Rectal smooth muscle tissue (tissue), 1 donor: Measurements from ENCODE around the gene HORMAD2.

ENCODE experiments used
- H3K27ac ChIP-seq: one replicate; pipeline ENCODE4 v1.7.0; 2013; ENCODE audit warnings: low read depth, low read length, inconsistent platforms
- H3K27me3 ChIP-seq: one replicate; pipeline ENCODE4 v1.7.0; 2013; ENCODE audit warnings: low read length; ENCODE audit not compliant: control insufficient read depth, insufficient read depth
- H3K36me3 ChIP-seq: one replicate; pipeline ENCODE4 v1.7.0; 2013; ENCODE audit warnings: low read length; ENCODE audit not compliant: control insufficient read depth, insufficient read depth
- H3K4me1 ChIP-seq: one replicate; pipeline ENCODE4 v1.7.0; 2013; ENCODE audit warnings: low read length; ENCODE audit not compliant: control insufficient read depth, insufficient read depth
- H3K4me3 ChIP-seq: one replicate; pipeline ENCODE4 v1.7.0; 2013; ENCODE audit warnings: low read length
- H3K9ac ChIP-seq: one replicate; pipeline ENCODE4 v1.7.0; 2013; ENCODE audit warnings: low read length

HORMAD2 gene

GRCh38 chr22:30159561-30160353 lies 79.5 kb downstream of the HORMAD2 start:
- Histone ChIP-seq H3K9ac (no peak overlapping the region), H3K27ac (no peak overlapping the region), H3K4me3 (no peak overlapping the region), H3K4me1 (no peaks in the 10 kb centered on the region), H3K36me3 (no peaks in the 10 kb centered on the region), H3K27me3 (no peaks in the 10 kb centered on the region)

GRCh38 chr22:30161051-30161469 lies 80.8 kb downstream of the HORMAD2 start:
- no peaks in the 10 kb centered on the region for H3K36me3 ChIP-seq

GRCh38 chr22:30167296-30167695 lies 87.0 kb downstream of the HORMAD2 start:
- Histone ChIP-seq H3K4me1 (no peaks in the 10 kb centered on the region), H3K36me3 (no peaks in the 10 kb centered on the region), H3K9ac (no peak overlapping the region), H3K27me3 (no peaks in the 10 kb centered on the region), H3K4me3 (no peak overlapping the region), H3K27ac (no peak overlapping the region)

More at GRCh38 chr22:30161051-30161469, 80.8 kb downstream of the HORMAD2 start:
- no peak overlapping the region for H3K9ac ChIP-seq
- no peaks in the 10 kb centered on the region for H3K27me3 ChIP-seq
- no peak overlapping the region for H3K4me3 ChIP-seq
- no peak overlapping the region for H3K27ac ChIP-seq
- H3K4me1 ChIP-seq: no peaks in the 10 kb centered on the region

GRCh38 chr22:30167734-30168133 lies 87.5 kb downstream of the HORMAD2 start:
- H3K27me3 ChIP-seq: no peaks in the 10 kb centered on the region
- H3K27ac ChIP-seq: no peak overlapping the region
- H3K4me3 ChIP-seq: no peak overlapping the region
- H3K4me1 ChIP-seq: no peaks in the 10 kb centered on the region
- H3K9ac ChIP-seq: no peak overlapping the region
- no peaks in the 10 kb centered on the region for H3K36me3 ChIP-seq

GRCh38 chr22:30169002-30169401 lies 88.7 kb downstream of the HORMAD2 start:
- H3K27me3 ChIP-seq: no peaks in the 10 kb centered on the region

GRCh38 chr22:30170129-30170528 lies 89.9 kb downstream of the HORMAD2 start:
- H3K9ac ChIP-seq: no peak overlapping the region
- H3K27ac ChIP-seq: no peak overlapping the region
- no peak overlapping the region for H3K4me3 ChIP-seq
- no peaks in the 10 kb centered on the region for H3K27me3 ChIP-seq
- H3K36me3 ChIP-seq: no peaks in the 10 kb centered on the region
- no peaks in the 10 kb centered on the region for H3K4me1 ChIP-seq

More at GRCh38 chr22:30169002-30169401, 88.7 kb downstream of the HORMAD2 start:
- no peaks in the 10 kb centered on the region for H3K4me1 ChIP-seq
- no peak overlapping the region for H3K9ac ChIP-seq
- no peak overlapping the region for H3K27ac ChIP-seq
- H3K36me3 ChIP-seq: no peaks in the 10 kb centered on the region
- H3K4me3 ChIP-seq: no peak overlapping the region

- Histone ChIP-seq H3K4me3 (no peak overlapping the region), H3K4me1 (no peaks in the 10 kb centered on the region), H3K27me3 (no peaks in the 10 kb centered on the region), H3K27ac (no peak overlapping the region), H3K9ac (no peak overlapping the region), H3K36me3 (no peaks in the 10 kb centered on the region)
Observed at GRCh38 chr22:30171008-30171407, 90.7 kb downstream of the HORMAD2 start.

GRCh38 chr22:30175690-30176288 lies 95.5 kb downstream of the HORMAD2 start:
- no peak overlapping the region for H3K4me3 ChIP-seq
- no peaks in the 10 kb centered on the region for H3K4me1 ChIP-seq
- H3K27me3 ChIP-seq: no peaks in the 10 kb centered on the region
- no peak overlapping the region for H3K9ac ChIP-seq
- no peak overlapping the region for H3K27ac ChIP-seq
- H3K36me3 ChIP-seq: no peaks in the 10 kb centered on the region

- Histone ChIP-seq H3K27me3 (no peaks in the 10 kb centered on the region), H3K9ac (no peak overlapping the region), H3K27ac (no peak overlapping the region), H3K36me3 (no peaks in the 10 kb centered on the region), H3K4me3 (no peak overlapping the region), H3K4me1 (no peaks in the 10 kb centered on the region)
Observed at GRCh38 chr22:30176431-30176830, 96.2 kb downstream of the HORMAD2 start.

GRCh38 chr22:30178181-30179126 lies 98.2 kb downstream of the HORMAD2 start:
- H3K27ac ChIP-seq: no peak overlapping the region

GRCh38 chr22:30180616-30181015 lies 100.4 kb downstream of the HORMAD2 start:
- Histone ChIP-seq H3K4me1 (no peaks in the 10 kb centered on the region), H3K27ac (no peak overlapping the region), H3K27me3 (no peaks in the 10 kb centered on the region), H3K4me3 (no peak overlapping the region), H3K36me3 (no peaks in the 10 kb centered on the region), H3K9ac (no peak overlapping the region)

More at GRCh38 chr22:30178181-30179126, 98.2 kb downstream of the HORMAD2 start:
- Histone ChIP-seq H3K36me3 (no peaks in the 10 kb centered on the region), H3K4me1 (no peaks in the 10 kb centered on the region), H3K9ac (no peak overlapping the region), H3K27me3 (no peaks in the 10 kb centered on the region), H3K4me3 (no peak overlapping the region)
